Activated B cell treated with CpG ODN at 0.5 μM for 24 hours (primary cell): Measurements from ENCODE around the gene ANKRD11. TPM values are rescaled to one million over a fixed set of nuclear protein-coding genes. Genes with fewer than 3 reads are reported as not detected.

ENCODE experiments used
- ATAC-seq: fragments of 200-7000 bp; cut with Tn5 transposase; one replicate; pipeline ENCODE4 v1.10.0; 2021; ENCODE audit warnings: low read depth, mild to moderate bottlenecking, moderate library complexity
- CTCF ChIA-PET: fragments of 350-600 bp; sonication (Branson Sonifier 250); formaldehyde crosslinking; loops from one replicate; lab custom pipeline; 2021; ENCODE audit warnings: antibody characterized with exemption; lab: Charles Lee
- POLR2A ChIA-PET: fragments of 350-600 bp; sonication (Branson Sonifier 250); formaldehyde crosslinking; loops from one replicate; lab custom pipeline; 2021; ENCODE audit warnings: antibody characterized with exemption; lab: Charles Lee
- DNase-seq: peaks from one replicate; pipeline ENCODE4 v3.0.0; 2022
- H3K27ac Mint-ChIP-seq: one replicate; pipeline ENCODE4 v1.8.0; 2020; ENCODE audit warnings: mixed read lengths
- H3K27me3 Mint-ChIP-seq: one replicate; pipeline ENCODE4 v1.8.0; 2021; ENCODE audit warnings: mixed read lengths
- H3K36me3 Mint-ChIP-seq: one replicate; pipeline ENCODE4 v1.8.0; 2021; ENCODE audit warnings: low read depth, mixed read lengths
- H3K4me1 Mint-ChIP-seq: one replicate; pipeline ENCODE4 v1.8.0; 2021; ENCODE audit warnings: mixed read lengths
- H3K4me3 Mint-ChIP-seq: one replicate; pipeline ENCODE4 v1.8.0; 2020; ENCODE audit warnings: mild to moderate bottlenecking, mixed read lengths
- H3K9me3 Mint-ChIP-seq: one replicate; pipeline ENCODE4 v1.8.0; 2020; ENCODE audit warnings: mixed read lengths
- CTCF ChIP-seq: fragments of 200-600 bp; IDR thresholded peaks from one replicate; pipeline ENCODE4 v1.8.0; 2022; ENCODE audit warnings: antibody characterized with exemption, mild to moderate bottlenecking
- intact Hi-C: fragments of 100-400 bp; cut with micrococcal nuclease; formaldehyde crosslinking; loops from one replicate; pipeline ENCODE4 v1.15.1; 2024
- total RNA-seq: library from RNA; stranded (reverse); gene quantifications from 2 replicates; pipeline ENCODE4 v1.2.3, GENCODE V29; 2022

ANKRD11 gene
- total RNA-seq, 1 donor from 2014 or later, result 243 TPM

GRCh38 chr16:89341279-89341678 lies 149.1 kb downstream of the ANKRD11 start:
- no peaks in the 10 kb centered on the region for H3K9me3 Mint-ChIP-seq
- TF ChIP-seq CTCF, result no peak
- no peak overlapping the region for H3K27ac Mint-ChIP-seq
- peaks cover 20% of the 10 kb centered on the region for H3K36me3 Mint-ChIP-seq
- H3K4me3 Mint-ChIP-seq, result no peak overlapping the region
- no peak for ATAC-seq
- DNase-seq, result no peak
- CTCF ChIA-PET, result no interaction called here
- intact Hi-C loops, result no loop called here
- no peaks in the 10 kb centered on the region for H3K27me3 Mint-ChIP-seq
- POLR2A ChIA-PET, result interaction anchor here (0.6 kb wide), 1 partner anchor 145 kb away, joined by 5 read pairs; no protein-coding TSS in a partner anchor
- peaks cover 67% of the 10 kb centered on the region for H3K4me1 Mint-ChIP-seq

GRCh38 chr16:89338863-89339262 lies 151.5 kb downstream of the ANKRD11 start:
- ChIA-PET CTCF (no interaction called here), POLR2A (interaction anchor here (0.7 kb wide), 3 partner anchors 9 to 234 kb away, joined by 5 to 10 read pairs (median 5); no protein-coding TSS in a partner anchor)
- ATAC-seq, result no peak
- Mint-ChIP-seq H3K27ac (no peak overlapping the region), H3K36me3 (peaks cover 13% of the 10 kb centered on the region), H3K4me1 (peaks cover 72% of the 10 kb centered on the region), H3K9me3 (no peaks in the 10 kb centered on the region), H3K27me3 (no peaks in the 10 kb centered on the region), H3K4me3 (no peak overlapping the region)
- intact Hi-C loops, result no loop called here
- DNase-seq, result no peak
- TF ChIP-seq CTCF, result no peak

GRCh38 chr16:89337965-89338364 lies 152.4 kb downstream of the ANKRD11 start:
- no peaks in the 10 kb centered on the region for H3K9me3 Mint-ChIP-seq
- ATAC-seq (no peak), DNase-seq (no peak)
- intact Hi-C loops, result no loop called here
- no peak overlapping the region for H3K4me3 Mint-ChIP-seq
- ChIA-PET POLR2A (interaction anchor here (0.7 to 1.4 kb wide), 5 partner anchors 8 to 233 kb away, joined by 3 to 9 read pairs (median 5); partner anchors contain the start of gene SPG7), CTCF (no interaction called here)
- no peaks in the 10 kb centered on the region for H3K27me3 Mint-ChIP-seq
- peaks cover 71% of the 10 kb centered on the region for H3K4me1 Mint-ChIP-seq
- no peak overlapping the region for H3K27ac Mint-ChIP-seq
- no peak for TF ChIP-seq CTCF
- peaks cover 7% of the 10 kb centered on the region for H3K36me3 Mint-ChIP-seq

GRCh38 chr16:89335803-89336485 lies 154.4 kb downstream of the ANKRD11 start:
- H3K4me3 Mint-ChIP-seq, result no peak overlapping the region
- no peaks in the 10 kb centered on the region for H3K9me3 Mint-ChIP-seq
- H3K27me3 Mint-ChIP-seq, result no peaks in the 10 kb centered on the region
- H3K4me1 Mint-ChIP-seq, result peaks cover 71% of the 10 kb centered on the region
- intact Hi-C loops, result no loop called here
- no peak for TF ChIP-seq CTCF
- peaks cover 7% of the 10 kb centered on the region for H3K36me3 Mint-ChIP-seq
- H3K27ac Mint-ChIP-seq, result no peak overlapping the region
- ATAC-seq (no peak), DNase-seq (no peak)
- POLR2A ChIA-PET, result interaction anchor here (0.6 kb wide), 2 partner anchors 80 to 104 kb away, joined by 5 to 16 read pairs; no protein-coding TSS in a partner anchor
- CTCF ChIA-PET, result no interaction called here

GRCh38 chr16:89334988-89335802 lies 155.2 kb downstream of the ANKRD11 start:
- CTCF ChIA-PET, result no interaction called here
- TF ChIP-seq CTCF, result no peak
- H3K27me3 Mint-ChIP-seq, result no peaks in the 10 kb centered on the region
- POLR2A ChIA-PET, result interaction anchor here (0.6 kb wide), 1 partner anchor 80 kb away, joined by 5 read pairs; no protein-coding TSS in a partner anchor
- DNase-seq (no peak), ATAC-seq (no peak)
- no peaks in the 10 kb centered on the region for H3K9me3 Mint-ChIP-seq
- intact Hi-C loops, result no loop called here
- H3K27ac Mint-ChIP-seq, result no peak overlapping the region
- H3K4me1 Mint-ChIP-seq, result peaks cover 69% of the 10 kb centered on the region
- H3K4me3 Mint-ChIP-seq, result no peak overlapping the region
- H3K36me3 Mint-ChIP-seq, result peaks cover 7% of the 10 kb centered on the region
